ENCODE results near the gene WDR87. TPM values are rescaled to one million over a fixed set of nuclear protein-coding genes. Genes with fewer than 3 reads are reported as not detected.
A peak's percentile ranks its signal among the peaks of the same experiment; 100 is the strongest.

The WDR87 gene
- total RNA-seq (2014; rRNA removed; shearing (Covaris generic)), result 0.03 TPM in 1 of 2 replicates, not detected in the other

- DNase-seq (ENCODE audit: low read depth in 1 of 2, low spot score in 2 of 2), result no peak
- H3K27me3 ChIP-seq (replicated peaks), result no peaks in the 10 kb centered on the region
- H3K4me1 ChIP-seq (replicated peaks), result peaks cover 14% of the 10 kb centered on the region
- H3K27ac ChIP-seq, result peak within 1 kb of the TSS; percentile 34
- peak within 1 kb of the TSS; percentile 87 for H3K4me3 ChIP-seq
- H3K36me3 ChIP-seq, result peaks cover 9% of the 10 kb centered on the region
- no peaks in the 10 kb centered on the region for H3K9me3 ChIP-seq (replicated peaks)
These were observed at the start of gene WDR87 for GRCh38 chr19:37905946-37906868. TSS of gene WDR87 (minus strand) at chr19:37906594. CDS start at chr19:37898239, 8,355 bp downstream.

- Histone ChIP-seq H3K36me3 (0 out of 2 replicates have a peak, but pooled peaks cover 4% of the 10 kb centered on the region), H3K4me1 (replicated peaks) (no peaks in the 10 kb centered on the region), H3K9me3 (replicated peaks) (no peaks in the 10 kb centered on the region), H3K27me3 (replicated peaks) (no peaks in the 10 kb centered on the region), H3K4me3 (no peak overlapping the region), H3K27ac (no peak overlapping the region)
- no peak for DNase-seq (ENCODE audit: low read depth in 1 of 2, low spot score in 2 of 2)
These were observed 49.6 kb upstream of the WDR87 start for GRCh38 chr19:37955986-37956385.

- DNase-seq (ENCODE audit: low read depth in 1 of 2, low spot score in 2 of 2), result no peak
- 0 out of 2 replicates have a peak, but pooled peaks cover 4% of the 10 kb centered on the region for H3K36me3 ChIP-seq
- H3K27ac ChIP-seq, result no peak overlapping the region
- no peaks in the 10 kb centered on the region for H3K27me3 ChIP-seq (replicated peaks)
- no peaks in the 10 kb centered on the region for H3K9me3 ChIP-seq (replicated peaks)
- H3K4me3 ChIP-seq, result no peak overlapping the region
- no peaks in the 10 kb centered on the region for H3K4me1 ChIP-seq (replicated peaks)
These were observed 48.1 kb upstream of the WDR87 start for GRCh38 chr19:37954421-37954874.

GRCh38 chr19:37953918-37954303, 47.5 kb upstream of the WDR87 start:
- H3K4me1 ChIP-seq (replicated peaks), result no peaks in the 10 kb centered on the region
- DNase-seq (ENCODE audit: low read depth in 1 of 2, low spot score in 2 of 2), result no peak
- no peak overlapping the region for H3K4me3 ChIP-seq
- no peaks in the 10 kb centered on the region for H3K36me3 ChIP-seq
- H3K9me3 ChIP-seq (replicated peaks), result no peaks in the 10 kb centered on the region
- H3K27ac ChIP-seq, result no peak overlapping the region
- no peaks in the 10 kb centered on the region for H3K27me3 ChIP-seq (replicated peaks)

- Histone ChIP-seq H3K9me3 (replicated peaks) (no peaks in the 10 kb centered on the region), H3K27me3 (replicated peaks) (no peaks in the 10 kb centered on the region), H3K36me3 (no peaks in the 10 kb centered on the region), H3K27ac (no peak overlapping the region), H3K4me3 (no peak overlapping the region), H3K4me1 (replicated peaks) (no peaks in the 10 kb centered on the region)
- DNase-seq (ENCODE audit: low read depth in 1 of 2, low spot score in 2 of 2), result no peak
These were observed 47.0 kb upstream of the WDR87 start for GRCh38 chr19:37953171-37953917.

GRCh38 chr19:37951816-37952210, 45.4 kb upstream of the WDR87 start:
- H3K9me3 ChIP-seq (replicated peaks), result no peaks in the 10 kb centered on the region
- H3K4me3 ChIP-seq, result no peak overlapping the region
- no peak overlapping the region for H3K27ac ChIP-seq
- H3K27me3 ChIP-seq (replicated peaks), result no peaks in the 10 kb centered on the region
- no peaks in the 10 kb centered on the region; the same call in 1 of the 2 replicates for H3K36me3 ChIP-seq
- no peaks in the 10 kb centered on the region for H3K4me1 ChIP-seq (replicated peaks)
- no peak for DNase-seq (ENCODE audit: low read depth in 1 of 2, low spot score in 2 of 2)

- Histone ChIP-seq H3K9me3 (replicated peaks) (no peaks in the 10 kb centered on the region), H3K4me3 (no peak overlapping the region), H3K27ac (no peak overlapping the region), H3K4me1 (replicated peaks) (no peaks in the 10 kb centered on the region), H3K27me3 (replicated peaks) (no peaks in the 10 kb centered on the region), H3K36me3 (no peaks in the 10 kb centered on the region; the same call in 1 of the 2 replicates)
- no peak for DNase-seq (ENCODE audit: low read depth in 1 of 2, low spot score in 2 of 2)
These were observed 44.2 kb upstream of the WDR87 start for GRCh38 chr19:37950471-37951175.

GRCh38 chr19:37948362-37948761, 42.0 kb upstream of the WDR87 start:
- H3K36me3 ChIP-seq, result no peaks in the 10 kb centered on the region; the same call in 1 of the 2 replicates
- no peaks in the 10 kb centered on the region for H3K27me3 ChIP-seq (replicated peaks)
- H3K27ac ChIP-seq, result no peak overlapping the region
- no peaks in the 10 kb centered on the region for H3K4me1 ChIP-seq (replicated peaks)
- H3K4me3 ChIP-seq, result no peak overlapping the region
- no peaks in the 10 kb centered on the region for H3K9me3 ChIP-seq (replicated peaks)
- no peak for DNase-seq (ENCODE audit: low read depth in 1 of 2, low spot score in 2 of 2)

GRCh38 chr19:37947778-37948177, 41.4 kb upstream of the WDR87 start:
- no peaks in the 10 kb centered on the region for H3K4me1 ChIP-seq (replicated peaks)
- H3K27me3 ChIP-seq (replicated peaks), result no peaks in the 10 kb centered on the region
- no peak overlapping the region for H3K4me3 ChIP-seq
- no peaks in the 10 kb centered on the region for H3K9me3 ChIP-seq (replicated peaks)
- no peak for DNase-seq (ENCODE audit: low read depth in 1 of 2, low spot score in 2 of 2)
- no peaks in the 10 kb centered on the region; the same call in 1 of the 2 replicates for H3K36me3 ChIP-seq
- H3K27ac ChIP-seq, result no peak overlapping the region

- H3K4me1 ChIP-seq (replicated peaks), result peaks cover 9% of the 10 kb centered on the region
- H3K36me3 ChIP-seq, result no peaks in the 10 kb centered on the region; the same call in 1 of the 2 replicates
- no peak overlapping the region for H3K4me3 ChIP-seq
- no peak for DNase-seq (ENCODE audit: low read depth in 1 of 2, low spot score in 2 of 2)
- H3K27ac ChIP-seq, result no peak overlapping the region
- H3K27me3 ChIP-seq (replicated peaks), result no peaks in the 10 kb centered on the region
- H3K9me3 ChIP-seq (replicated peaks), result no peaks in the 10 kb centered on the region
These were observed 39.7 kb upstream of the WDR87 start for GRCh38 chr19:37946132-37946531.

- H3K27ac ChIP-seq, result no peak overlapping the region
These were observed 37.1 kb upstream of the WDR87 start for GRCh38 chr19:37943480-37943879.

GRCh38 chr19:37942516-37942902, 36.1 kb upstream of the WDR87 start:
- no peak overlapping the region for H3K4me3 ChIP-seq
- no peak for DNase-seq (ENCODE audit: low read depth in 1 of 2, low spot score in 2 of 2)
- H3K9me3 ChIP-seq (replicated peaks), result no peaks in the 10 kb centered on the region
- H3K4me1 ChIP-seq (replicated peaks), result peaks cover 13% of the 10 kb centered on the region
- H3K27ac ChIP-seq, result no peak overlapping the region
- no peaks in the 10 kb centered on the region for H3K27me3 ChIP-seq (replicated peaks)
- peaks cover 2% of the 10 kb centered on the region; the same call in 1 of the 2 replicates for H3K36me3 ChIP-seq

More at GRCh38 chr19:37943480-37943879, 37.1 kb upstream of the WDR87 start:
- peaks cover 13% of the 10 kb centered on the region for H3K4me1 ChIP-seq (replicated peaks)
- H3K36me3 ChIP-seq, result peaks cover 2% of the 10 kb centered on the region; the same call in 1 of the 2 replicates
- H3K27me3 ChIP-seq (replicated peaks), result no peaks in the 10 kb centered on the region
- no peaks in the 10 kb centered on the region for H3K9me3 ChIP-seq (replicated peaks)
- no peak overlapping the region for H3K4me3 ChIP-seq
- no peak for DNase-seq (ENCODE audit: low read depth in 1 of 2, low spot score in 2 of 2)

- Histone ChIP-seq H3K27me3 (replicated peaks) (no peaks in the 10 kb centered on the region), H3K36me3 (peaks cover 2% of the 10 kb centered on the region; the same call in 1 of the 2 replicates), H3K9me3 (replicated peaks) (no peaks in the 10 kb centered on the region), H3K27ac (0 out of 2 replicates have a peak overlapping the region, but pooled peaks have one; percentile 8), H3K4me1 (replicated peaks) (peaks cover 13% of the 10 kb centered on the region), H3K4me3 (no peak overlapping the region)
- DNase-seq (ENCODE audit: low read depth in 1 of 2, low spot score in 2 of 2), result peak in 1 of 2 experiments; percentile 26
These were observed 35.6 kb upstream of the WDR87 start for GRCh38 chr19:37941782-37942515.
